Measurements from ENCODE around the gene TLL1.

DNA sequence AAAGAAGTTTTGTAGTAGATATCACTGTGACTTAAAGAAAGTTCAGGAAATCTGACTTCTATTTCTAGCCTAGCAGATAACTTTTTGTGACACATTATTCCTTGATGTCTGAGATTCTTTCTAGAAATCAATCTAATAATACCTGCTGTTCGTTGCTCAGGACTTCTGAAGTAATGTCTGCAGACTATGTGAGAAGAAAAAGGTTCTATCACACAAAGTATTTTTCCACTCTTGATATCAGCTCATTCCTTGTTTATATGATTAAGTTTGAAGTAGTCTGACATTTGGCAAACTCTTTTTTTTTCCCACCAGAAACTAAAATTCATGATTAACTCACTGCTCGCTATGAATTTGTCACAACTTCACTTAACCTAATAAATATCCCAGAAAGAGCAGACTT, 56.6 kb downstream of the TLL1 start:
- TF ChIP-seq, protein P1, sequence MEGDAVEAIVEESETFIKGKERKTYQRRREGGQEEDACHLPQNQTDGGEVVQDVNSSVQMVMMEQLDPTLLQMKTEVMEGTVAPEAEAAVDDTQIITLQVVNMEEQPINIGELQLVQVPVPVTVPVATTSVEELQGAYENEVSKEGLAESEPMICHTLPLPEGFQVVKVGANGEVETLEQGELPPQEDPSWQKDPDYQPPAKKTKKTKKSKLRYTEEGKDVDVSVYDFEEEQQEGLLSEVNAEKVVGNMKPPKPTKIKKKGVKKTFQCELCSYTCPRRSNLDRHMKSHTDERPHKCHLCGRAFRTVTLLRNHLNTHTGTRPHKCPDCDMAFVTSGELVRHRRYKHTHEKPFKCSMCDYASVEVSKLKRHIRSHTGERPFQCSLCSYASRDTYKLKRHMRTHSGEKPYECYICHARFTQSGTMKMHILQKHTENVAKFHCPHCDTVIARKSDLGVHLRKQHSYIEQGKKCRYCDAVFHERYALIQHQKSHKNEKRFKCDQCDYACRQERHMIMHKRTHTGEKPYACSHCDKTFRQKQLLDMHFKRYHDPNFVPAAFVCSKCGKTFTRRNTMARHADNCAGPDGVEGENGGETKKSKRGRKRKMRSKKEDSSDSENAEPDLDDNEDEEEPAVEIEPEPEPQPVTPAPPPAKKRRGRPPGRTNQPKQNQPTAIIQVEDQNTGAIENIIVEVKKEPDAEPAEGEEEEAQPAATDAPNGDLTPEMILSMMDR (conservative IDR thresholded peaks at IDR 0.05 in 1 of 2, IDR thresholded peaks at IDR 0.05 in 1 of 2; ENCODE audit: extremely low read depth in 1 of 2, insufficient read depth in 1 of 2, low read depth in 1 of 2, low read length in 2 of 2) = no peak
- no peak for TF ChIP-seq EZH2 (IDR thresholded peaks at IDR 0.05; ENCODE audit: borderline replicate concordance, low read length)
